ENCODE results near the gene STAG2.

- no peak for TF ChIP-seq POLR2A (IDR thresholded peaks at IDR 0.05; ENCODE audit: low read depth, low read length)
- no peak for TF ChIP-seq POLR2AphosphoS5 (IDR thresholded peaks at IDR 0.05; ENCODE audit: low read depth, low read length)
- no peak for TF ChIP-seq TAF1 (IDR thresholded peaks at IDR 0.05; ENCODE audit: low read depth, low read length)
Measured at GRCh38 chrX:123990169-123990568, 28.7 kb downstream of the STAG2 start.

All from GM12891 (cell line).